NCI-H1436 (cell line): ENCODE results near the gene MELTF.

Source experiments
- DNase-seq: peaks from one replicate; lab custom pipeline; 2025; lab: John Stamatoyannopoulos, UW

The MELTF gene

GRCh38 chr3:197027151-197027895 is 2.3 kb downstream of the MELTF start:
- DNase-seq, result no peak

- DNase-seq, result no peak
These were observed 3.1 kb downstream of the MELTF start for GRCh38 chr3:197026481-197026866.

GRCh38 chr3:197025736-197026480 is 3.7 kb downstream of the MELTF start:
- DNase-seq, result no peak

GRCh38 chr3:197024881-197025735 is 4.5 kb downstream of the MELTF start:
- no peak for DNase-seq

- no peak for DNase-seq
These were observed 5.5 kb downstream of the MELTF start for GRCh38 chr3:197023998-197024651.

GRCh38 chr3:197023241-197023997 is 6.2 kb downstream of the MELTF start:
- peak; percentile 40 for DNase-seq

- DNase-seq, result no peak
These were observed 7.0 kb downstream of the MELTF start for GRCh38 chr3:197022405-197023231.

GRCh38 chr3:197021729-197022404 is 7.8 kb downstream of the MELTF start:
- DNase-seq, result no peak

- no peak for DNase-seq
These were observed 8.4 kb downstream of the MELTF start for GRCh38 chr3:197021231-197021630.

- DNase-seq, result no peak
These were observed 10.1 kb downstream of the MELTF start for GRCh38 chr3:197019535-197019934.

- no peak for DNase-seq
These were observed 10.6 kb downstream of the MELTF start for GRCh38 chr3:197019021-197019420.

GRCh38 chr3:197017003-197017402 is 12.6 kb downstream of the MELTF start:
- DNase-seq, result no peak

GRCh38 chr3:197015790-197016736 is 13.6 kb downstream of the MELTF start:
- DNase-seq, result no peak

GRCh38 chr3:197014942-197015575 is 14.6 kb downstream of the MELTF start:
- no peak for DNase-seq

GRCh38 chr3:197014024-197014423 is 15.6 kb downstream of the MELTF start:
- no peak for DNase-seq

- no peak for DNase-seq
These were observed 17.1 kb downstream of the MELTF start for GRCh38 chr3:197012540-197012883.

GRCh38 chr3:197011780-197012539 is 17.7 kb downstream of the MELTF start:
- no peak for DNase-seq
